Tibial nerve (tissue), 3 donors: Measurements from ENCODE around the gene IGF1R.

ENCODE experiments used
- POLR2A ChIP-seq, 2 donors: fragments of 450-650 bp; IDR thresholded peaks; one replicate each; pipeline ENCODE4 v1.6.1; 2017; ENCODE audit warnings: antibody characterized with exemption in 2 of 2, mild to moderate bottlenecking in 2 of 2, moderate library complexity in 2 of 2
- TF ChIP-seq, protein P1 (sequence below), 5 experiments: fragments of 200-600 bp in 3 of 5; fragments of 450-650 bp in 2 of 5; sonication (generic) in 3 of 5; IDR thresholded peaks; one replicate each; pipeline ENCODE4 v1.5.1; 2016 to 2019; ENCODE audit warnings: antibody characterized with exemption in 5 of 5, mild to moderate bottlenecking in 3 of 5, moderate library complexity in 2 of 5

- TF ChIP-seq, protein P1, sequence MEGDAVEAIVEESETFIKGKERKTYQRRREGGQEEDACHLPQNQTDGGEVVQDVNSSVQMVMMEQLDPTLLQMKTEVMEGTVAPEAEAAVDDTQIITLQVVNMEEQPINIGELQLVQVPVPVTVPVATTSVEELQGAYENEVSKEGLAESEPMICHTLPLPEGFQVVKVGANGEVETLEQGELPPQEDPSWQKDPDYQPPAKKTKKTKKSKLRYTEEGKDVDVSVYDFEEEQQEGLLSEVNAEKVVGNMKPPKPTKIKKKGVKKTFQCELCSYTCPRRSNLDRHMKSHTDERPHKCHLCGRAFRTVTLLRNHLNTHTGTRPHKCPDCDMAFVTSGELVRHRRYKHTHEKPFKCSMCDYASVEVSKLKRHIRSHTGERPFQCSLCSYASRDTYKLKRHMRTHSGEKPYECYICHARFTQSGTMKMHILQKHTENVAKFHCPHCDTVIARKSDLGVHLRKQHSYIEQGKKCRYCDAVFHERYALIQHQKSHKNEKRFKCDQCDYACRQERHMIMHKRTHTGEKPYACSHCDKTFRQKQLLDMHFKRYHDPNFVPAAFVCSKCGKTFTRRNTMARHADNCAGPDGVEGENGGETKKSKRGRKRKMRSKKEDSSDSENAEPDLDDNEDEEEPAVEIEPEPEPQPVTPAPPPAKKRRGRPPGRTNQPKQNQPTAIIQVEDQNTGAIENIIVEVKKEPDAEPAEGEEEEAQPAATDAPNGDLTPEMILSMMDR (IDR thresholded peaks at IDR 0.05): no peak
- no peak for TF ChIP-seq POLR2A (IDR thresholded peaks at IDR 0.05)
These were observed 15.3 kb downstream of the IGF1R start for GRCh38 chr15:98663606-98664005.
